ENCODE data around the gene FCHO1. TPM values are rescaled to one million over a fixed set of nuclear protein-coding genes. Genes with fewer than 3 reads are reported as not detected.

The FCHO1 gene
- total RNA-seq, 2 experiments from 2014 or later, result 36.9 to 38.3 TPM

- H3K4me1 Mint-ChIP-seq (ENCODE audit: low read depth), result no peaks in the 10 kb centered on the region
- POLR2A ChIA-PET, result no interaction called here
- H3K36me3 Mint-ChIP-seq (ENCODE audit: low read depth), result peaks cover 5% of the 10 kb centered on the region
- no peak for ATAC-seq
- no peaks in the 10 kb centered on the region for H3K9me3 Mint-ChIP-seq
- CTCF ChIA-PET, result no interaction called here
- H3K27ac Mint-ChIP-seq, result no peak within 1 kb of the TSS
- DNase-seq, result no peak
- intact Hi-C loops (cut with micrococcal nuclease), result no loop called here
- no peak for TF ChIP-seq CTCF (IDR thresholded peaks at IDR 0.05)
- no peak within 1 kb of the TSS for H3K4me3 Mint-ChIP-seq
- H3K27me3 Mint-ChIP-seq, result no peaks in the 10 kb centered on the region
Measured at GRCh38 chr19:17821190-17821589, 69.9 kb downstream of the FCHO1 start, which contains the start of gene INSL3. Gene INSL3, minus strand, starts transcription at chr19:17821519. Its CDS starts 13 bp downstream, at chr19:17821506.

- ATAC-seq (no peak), DNase-seq (no peak)
- Mint-ChIP-seq H3K36me3 (ENCODE audit: low read depth) (peaks cover 17% of the 10 kb centered on the region), H3K27ac (no peak overlapping the region), H3K27me3 (no peaks in the 10 kb centered on the region), H3K4me3 (no peak overlapping the region), H3K4me1 (ENCODE audit: low read depth) (no peaks in the 10 kb centered on the region), H3K9me3 (no peaks in the 10 kb centered on the region)
- intact Hi-C loops (cut with micrococcal nuclease), result no loop called here
- POLR2A ChIA-PET, result interaction anchor here (0.6 to 4.4 kb wide), 10 partner anchors 8 to 36 kb away, joined by 3 to 23 read pairs (median 6); partner anchors contain the start of gene RPL18A
- TF ChIP-seq CTCF (IDR thresholded peaks at IDR 0.05), result no peak
- CTCF ChIA-PET, result no interaction called here
Measured at GRCh38 chr19:17824339-17824738, 73.1 kb downstream of the FCHO1 start.

- peaks cover 3% of the 10 kb centered on the region for H3K4me1 Mint-ChIP-seq (ENCODE audit: low read depth)
- no peak overlapping the region for H3K4me3 Mint-ChIP-seq
- no peak for DNase-seq
- POLR2A ChIA-PET, result interaction anchor here (1.1 to 1.2 kb wide), 2 partner anchors 9 to 24 kb away, joined by 4 read pairs; no protein-coding TSS in a partner anchor
- intact Hi-C loops (cut with micrococcal nuclease), result no loop called here
- CTCF ChIA-PET, result no interaction called here
- H3K9me3 Mint-ChIP-seq, result no peaks in the 10 kb centered on the region
- ATAC-seq, result no peak
- H3K27me3 Mint-ChIP-seq, result no peaks in the 10 kb centered on the region
- TF ChIP-seq CTCF (IDR thresholded peaks at IDR 0.05), result no peak
- H3K27ac Mint-ChIP-seq, result no peak overlapping the region
- H3K36me3 Mint-ChIP-seq (ENCODE audit: low read depth), result peaks cover 35% of the 10 kb centered on the region
Measured at GRCh38 chr19:17826508-17827056, 75.3 kb downstream of the FCHO1 start.

GRCh38 chr19:17829855-17830566 is 78.7 kb downstream of the FCHO1 start:
- intact Hi-C loops (cut with micrococcal nuclease), result no loop called here
- Mint-ChIP-seq H3K4me1 (ENCODE audit: low read depth) (peaks cover 3% of the 10 kb centered on the region), H3K27ac (no peak overlapping the region), H3K36me3 (ENCODE audit: low read depth) (peaks cover 58% of the 10 kb centered on the region), H3K9me3 (peaks cover 1% of the 10 kb centered on the region), H3K27me3 (no peaks in the 10 kb centered on the region), H3K4me3 (no peak overlapping the region)
- no peak for TF ChIP-seq CTCF (IDR thresholded peaks at IDR 0.05)
- no peak for DNase-seq
- ATAC-seq, result no peak
- CTCF ChIA-PET, result no interaction called here
- POLR2A ChIA-PET, result interaction anchor here (1.2 to 3.0 kb wide), 3 partner anchors 9 to 35 kb away, joined by 3 to 11 read pairs (median 6); no protein-coding TSS in a partner anchor

Data from activated CD8-positive, alpha-beta T cell treated with anti-CD3 and anti-CD28 coated beads for 36 hours (primary cell).